Activated B cell treated with CpG ODN at 0.5 μM for 24 hours (primary cell): ENCODE results near the gene ZNF532. TPM values are rescaled to one million over a fixed set of nuclear protein-coding genes. Genes with fewer than 3 reads are reported as not detected.

ENCODE experiments used
- ATAC-seq: fragments of 200-7000 bp; cut with Tn5 transposase; one replicate; pipeline ENCODE4 v1.10.0; 2021; ENCODE audit warnings: low read depth, mild to moderate bottlenecking, moderate library complexity
- CTCF ChIA-PET: fragments of 350-600 bp; sonication (Branson Sonifier 250); formaldehyde crosslinking; loops from one replicate; lab custom pipeline; 2021; ENCODE audit warnings: antibody characterized with exemption; lab: Charles Lee
- POLR2A ChIA-PET: fragments of 350-600 bp; sonication (Branson Sonifier 250); formaldehyde crosslinking; loops from one replicate; lab custom pipeline; 2021; ENCODE audit warnings: antibody characterized with exemption; lab: Charles Lee
- DNase-seq: peaks from one replicate; pipeline ENCODE4 v3.0.0; 2022
- H3K27ac Mint-ChIP-seq: one replicate; pipeline ENCODE4 v1.8.0; 2020; ENCODE audit warnings: mixed read lengths
- H3K27me3 Mint-ChIP-seq: one replicate; pipeline ENCODE4 v1.8.0; 2021; ENCODE audit warnings: mixed read lengths
- H3K36me3 Mint-ChIP-seq: one replicate; pipeline ENCODE4 v1.8.0; 2021; ENCODE audit warnings: low read depth, mixed read lengths
- H3K4me1 Mint-ChIP-seq: one replicate; pipeline ENCODE4 v1.8.0; 2021; ENCODE audit warnings: mixed read lengths
- H3K4me3 Mint-ChIP-seq: one replicate; pipeline ENCODE4 v1.8.0; 2020; ENCODE audit warnings: mild to moderate bottlenecking, mixed read lengths
- H3K9me3 Mint-ChIP-seq: one replicate; pipeline ENCODE4 v1.8.0; 2020; ENCODE audit warnings: mixed read lengths
- CTCF ChIP-seq: fragments of 200-600 bp; IDR thresholded peaks from one replicate; pipeline ENCODE4 v1.8.0; 2022; ENCODE audit warnings: antibody characterized with exemption, mild to moderate bottlenecking
- intact Hi-C: fragments of 100-400 bp; cut with micrococcal nuclease; formaldehyde crosslinking; loops from one replicate; pipeline ENCODE4 v1.15.1; 2024
- total RNA-seq: library from RNA; stranded (reverse); gene quantifications from 2 replicates; pipeline ENCODE4 v1.2.3, GENCODE V29; 2022

Gene ZNF532
- total RNA-seq, 1 donor from 2014 or later, result 106 TPM

- Mint-ChIP-seq H3K27me3 (no peaks in the 10 kb centered on the region), H3K9me3 (no peaks in the 10 kb centered on the region), H3K27ac (no peak overlapping the region), H3K4me3 (no peak overlapping the region), H3K4me1 (peaks cover 11% of the 10 kb centered on the region), H3K36me3 (peaks cover 54% of the 10 kb centered on the region)
- DNase-seq, result no peak
- intact Hi-C loops, result no loop called here
- no peak for TF ChIP-seq CTCF
- no peak for ATAC-seq
- CTCF ChIA-PET, result interaction anchor here (1.1 kb wide), 1 partner anchor 118 kb away, joined by 4 read pairs; no protein-coding TSS in a partner anchor
- POLR2A ChIA-PET, result interaction anchor here (0.6 to 1.3 kb wide), 3 partner anchors 23 to 121 kb away, joined by 3 read pairs; no protein-coding TSS in a partner anchor
Measured at GRCh38 chr18:58951986-58952702, 87.5 kb downstream of the ZNF532 start.

- DNase-seq (no peak), ATAC-seq (no peak)
- no peaks in the 10 kb centered on the region for H3K9me3 Mint-ChIP-seq
- no peaks in the 10 kb centered on the region for H3K27me3 Mint-ChIP-seq
- peaks cover 50% of the 10 kb centered on the region for H3K36me3 Mint-ChIP-seq
- CTCF ChIA-PET, result interaction anchor here (1.1 kb wide), 1 partner anchor 118 kb away, joined by 4 read pairs; no protein-coding TSS in a partner anchor
- POLR2A ChIA-PET, result interaction anchor here (1.3 kb wide), 1 partner anchor 23 kb away, joined by 3 read pairs; no protein-coding TSS in a partner anchor
- no peak for TF ChIP-seq CTCF
- H3K4me1 Mint-ChIP-seq, result peaks cover 5% of the 10 kb centered on the region
- no peak overlapping the region for H3K27ac Mint-ChIP-seq
- intact Hi-C loops, result no loop called here
- no peak overlapping the region for H3K4me3 Mint-ChIP-seq
Measured at GRCh38 chr18:58952858-58953257, 88.2 kb downstream of the ZNF532 start.

- peaks cover 2% of the 10 kb centered on the region for H3K4me1 Mint-ChIP-seq
- H3K4me3 Mint-ChIP-seq, result no peak overlapping the region
- peaks cover 45% of the 10 kb centered on the region for H3K36me3 Mint-ChIP-seq
- intact Hi-C loops, result no loop called here
- ChIA-PET CTCF (no interaction called here), POLR2A (no interaction called here)
- no peak overlapping the region for H3K27ac Mint-ChIP-seq
- ATAC-seq, result no peak
- H3K9me3 Mint-ChIP-seq, result no peaks in the 10 kb centered on the region
- no peak for DNase-seq
- H3K27me3 Mint-ChIP-seq, result no peaks in the 10 kb centered on the region
- TF ChIP-seq CTCF, result no peak
Measured at GRCh38 chr18:58953627-58954026, 89.0 kb downstream of the ZNF532 start.

- ChIA-PET POLR2A (interaction anchor here (0.7 kb wide), 1 partner anchor 87 kb away, joined by 6 read pairs; no protein-coding TSS in a partner anchor), CTCF (no interaction called here)
- intact Hi-C loops, result no loop called here
- peaks cover 43% of the 10 kb centered on the region for H3K36me3 Mint-ChIP-seq
- no peaks in the 10 kb centered on the region for H3K27me3 Mint-ChIP-seq
- ATAC-seq, result no peak
- no peak overlapping the region for H3K4me3 Mint-ChIP-seq
- no peak for DNase-seq
- no peaks in the 10 kb centered on the region for H3K9me3 Mint-ChIP-seq
- no peak overlapping the region for H3K27ac Mint-ChIP-seq
- TF ChIP-seq CTCF, result no peak
- peaks cover 2% of the 10 kb centered on the region for H3K4me1 Mint-ChIP-seq
Measured at GRCh38 chr18:58955001-58955400, 90.3 kb downstream of the ZNF532 start.

GRCh38 chr18:58955738-58956137 is 91.1 kb downstream of the ZNF532 start:
- no peak for ATAC-seq
- CTCF ChIA-PET, result no interaction called here

More at GRCh38 chr18:58955738-58956137, 91.1 kb downstream of the ZNF532 start:
- Mint-ChIP-seq H3K36me3 (peaks cover 46% of the 10 kb centered on the region), H3K27ac (no peak overlapping the region), H3K27me3 (no peaks in the 10 kb centered on the region), H3K4me3 (no peak overlapping the region), H3K4me1 (peaks cover 5% of the 10 kb centered on the region), H3K9me3 (no peaks in the 10 kb centered on the region)
- no peak for DNase-seq
- intact Hi-C loops, result no loop called here
- POLR2A ChIA-PET, result no interaction called here
- no peak for TF ChIP-seq CTCF
